ENCODE measurements around the gene CTXND1.

CTXND1 gene

DNA sequence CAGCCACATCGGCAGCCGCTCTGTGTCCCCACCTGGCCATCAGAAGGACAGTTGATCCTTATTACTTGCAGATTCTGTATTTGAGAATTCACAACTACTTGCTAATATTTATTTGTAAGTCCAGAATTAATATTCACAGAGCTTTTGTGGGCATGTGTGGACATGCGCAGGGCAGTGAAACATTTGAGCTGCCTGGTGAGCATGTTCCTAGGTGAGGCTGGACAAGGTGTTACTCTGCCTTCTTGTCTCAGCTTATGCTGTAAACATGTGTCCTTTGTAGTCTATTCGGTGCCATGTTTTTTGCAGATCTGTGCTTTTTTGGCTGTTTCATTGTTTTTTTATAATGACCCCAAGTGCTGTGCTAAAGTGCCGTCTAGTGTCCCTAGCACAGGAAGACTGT lies 83.6 kb downstream of the CTXND1 start:
- no peak for ATAC-seq
- TF ChIP-seq, protein P1, sequence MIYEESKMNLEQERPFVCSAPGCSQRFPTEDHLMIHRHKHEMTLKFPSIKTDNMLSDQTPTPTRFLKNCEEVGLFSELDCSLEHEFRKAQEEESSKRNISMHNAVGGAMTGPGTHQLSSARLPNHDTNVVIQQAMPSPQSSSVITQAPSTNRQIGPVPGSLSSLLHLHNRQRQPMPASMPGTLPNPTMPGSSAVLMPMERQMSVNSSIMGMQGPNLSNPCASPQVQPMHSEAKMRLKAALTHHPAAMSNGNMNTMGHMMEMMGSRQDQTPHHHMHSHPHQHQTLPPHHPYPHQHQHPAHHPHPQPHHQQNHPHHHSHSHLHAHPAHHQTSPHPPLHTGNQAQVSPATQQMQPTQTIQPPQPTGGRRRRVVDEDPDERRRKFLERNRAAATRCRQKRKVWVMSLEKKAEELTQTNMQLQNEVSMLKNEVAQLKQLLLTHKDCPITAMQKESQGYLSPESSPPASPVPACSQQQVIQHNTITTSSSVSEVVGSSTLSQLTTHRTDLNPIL (CRISPR knock-in tag; IDR thresholded peaks at IDR 0.05; ENCODE audit: low read depth), result no peak
- TF ChIP-seq TCF4 (CRISPR knock-in tag; IDR thresholded peaks at IDR 0.05; ENCODE audit: borderline replicate concordance) (no peak), ZNF70 (CRISPR knock-in tag; IDR thresholded peaks at IDR 0.05) (no peak), RARB (CRISPR knock-in tag; IDR thresholded peaks at IDR 0.05) (no peak), BACH2 (CRISPR knock-in tag; IDR thresholded peaks at IDR 0.05; ENCODE audit: borderline replicate concordance) (no peak), OSR1 (CRISPR knock-in tag; IDR thresholded peaks at IDR 0.05) (no peak), ZNF565 (CRISPR knock-in tag; conservative IDR thresholded peaks at IDR 0.05; ENCODE audit: low read depth) (no peak), ARNTL (CRISPR knock-in tag; IDR thresholded peaks at IDR 0.05; ENCODE audit: borderline replicate concordance, low read depth) (no peak), ISL1 (CRISPR knock-in tag; IDR thresholded peaks at IDR 0.05) (no peak), ZFP30 (CRISPR knock-in tag; IDR thresholded peaks at IDR 0.05) (no peak), TOX (CRISPR knock-in tag; IDR thresholded peaks at IDR 0.05; ENCODE audit: borderline replicate concordance) (no peak), ZNF8 (CRISPR knock-in tag; IDR thresholded peaks at IDR 0.05) (no peak), SNAI2 (CRISPR knock-in tag; IDR thresholded peaks at IDR 0.05) (no peak), GLIS3 (CRISPR knock-in tag; IDR thresholded peaks at IDR 0.05) (no peak), PPARA (CRISPR knock-in tag; IDR thresholded peaks at IDR 0.05; ENCODE audit: borderline replicate concordance) (no peak), ESRRG (CRISPR knock-in tag; IDR thresholded peaks at IDR 0.05) (no peak), ZC3H10 (CRISPR knock-in tag; IDR thresholded peaks at IDR 0.05) (no peak), ZFP3 (CRISPR knock-in tag; IDR thresholded peaks at IDR 0.05) (no peak)
- TF ChIP-seq, protein P2, sequence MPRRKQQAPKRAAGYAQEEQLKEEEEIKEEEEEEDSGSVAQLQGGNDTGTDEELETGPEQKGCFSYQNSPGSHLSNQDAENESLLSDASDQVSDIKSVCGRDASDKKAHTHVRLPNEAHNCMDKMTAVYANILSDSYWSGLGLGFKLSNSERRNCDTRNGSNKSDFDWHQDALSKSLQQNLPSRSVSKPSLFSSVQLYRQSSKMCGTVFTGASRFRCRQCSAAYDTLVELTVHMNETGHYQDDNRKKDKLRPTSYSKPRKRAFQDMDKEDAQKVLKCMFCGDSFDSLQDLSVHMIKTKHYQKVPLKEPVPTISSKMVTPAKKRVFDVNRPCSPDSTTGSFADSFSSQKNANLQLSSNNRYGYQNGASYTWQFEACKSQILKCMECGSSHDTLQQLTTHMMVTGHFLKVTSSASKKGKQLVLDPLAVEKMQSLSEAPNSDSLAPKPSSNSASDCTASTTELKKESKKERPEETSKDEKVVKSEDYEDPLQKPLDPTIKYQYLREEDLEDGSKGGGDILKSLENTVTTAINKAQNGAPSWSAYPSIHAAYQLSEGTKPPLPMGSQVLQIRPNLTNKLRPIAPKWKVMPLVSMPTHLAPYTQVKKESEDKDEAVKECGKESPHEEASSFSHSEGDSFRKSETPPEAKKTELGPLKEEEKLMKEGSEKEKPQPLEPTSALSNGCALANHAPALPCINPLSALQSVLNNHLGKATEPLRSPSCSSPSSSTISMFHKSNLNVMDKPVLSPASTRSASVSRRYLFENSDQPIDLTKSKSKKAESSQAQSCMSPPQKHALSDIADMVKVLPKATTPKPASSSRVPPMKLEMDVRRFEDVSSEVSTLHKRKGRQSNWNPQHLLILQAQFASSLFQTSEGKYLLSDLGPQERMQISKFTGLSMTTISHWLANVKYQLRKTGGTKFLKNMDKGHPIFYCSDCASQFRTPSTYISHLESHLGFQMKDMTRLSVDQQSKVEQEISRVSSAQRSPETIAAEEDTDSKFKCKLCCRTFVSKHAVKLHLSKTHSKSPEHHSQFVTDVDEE (CRISPR knock-in tag; IDR thresholded peaks at IDR 0.05), result no peak
- TF ChIP-seq, protein P3, sequence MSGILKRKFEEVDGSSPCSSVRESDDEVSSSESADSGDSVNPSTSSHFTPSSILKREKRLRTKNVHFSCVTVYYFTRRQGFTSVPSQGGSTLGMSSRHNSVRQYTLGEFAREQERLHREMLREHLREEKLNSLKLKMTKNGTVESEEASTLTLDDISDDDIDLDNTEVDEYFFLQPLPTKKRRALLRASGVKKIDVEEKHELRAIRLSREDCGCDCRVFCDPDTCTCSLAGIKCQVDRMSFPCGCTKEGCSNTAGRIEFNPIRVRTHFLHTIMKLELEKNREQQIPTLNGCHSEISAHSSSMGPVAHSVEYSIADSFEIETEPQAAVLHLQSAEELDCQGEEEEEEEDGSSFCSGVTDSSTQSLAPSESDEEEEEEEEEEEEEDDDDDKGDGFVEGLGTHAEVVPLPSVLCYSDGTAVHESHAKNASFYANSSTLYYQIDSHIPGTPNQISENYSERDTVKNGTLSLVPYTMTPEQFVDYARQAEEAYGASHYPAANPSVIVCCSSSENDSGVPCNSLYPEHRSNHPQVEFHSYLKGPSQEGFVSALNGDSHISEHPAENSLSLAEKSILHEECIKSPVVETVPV (CRISPR knock-in tag; IDR thresholded peaks at IDR 0.05), result no peak

DNA sequence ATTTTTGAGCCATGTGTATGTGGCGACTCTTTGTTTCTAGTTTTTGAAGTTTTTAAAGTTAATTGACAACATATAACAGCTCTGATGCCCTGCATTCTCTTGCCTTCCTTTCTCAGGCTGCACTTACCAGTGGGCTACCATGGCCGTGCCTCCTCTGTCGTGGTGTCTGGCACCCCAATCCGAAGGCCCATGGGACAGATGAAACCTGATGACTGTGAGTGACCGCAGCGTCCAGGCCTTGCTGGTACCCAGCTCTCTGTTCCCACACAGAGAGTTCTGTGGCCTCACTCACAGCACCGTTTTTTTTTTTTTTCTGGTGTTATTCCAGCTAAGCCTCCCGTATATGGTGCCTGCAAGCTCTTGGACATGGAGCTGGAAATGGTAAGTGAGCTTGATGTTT lies 84.1 kb downstream of the CTXND1 start:
- no peak for ATAC-seq
- no peak for TF ChIP-seq PPARA (CRISPR knock-in tag; IDR thresholded peaks at IDR 0.05; ENCODE audit: borderline replicate concordance)
- no peak for TF ChIP-seq TCF4 (CRISPR knock-in tag; IDR thresholded peaks at IDR 0.05; ENCODE audit: borderline replicate concordance)
- no peak for TF ChIP-seq SNAI2 (CRISPR knock-in tag; IDR thresholded peaks at IDR 0.05)
- no peak for TF ChIP-seq ZFP30 (CRISPR knock-in tag; IDR thresholded peaks at IDR 0.05)
- TF ChIP-seq ZNF70 (CRISPR knock-in tag; IDR thresholded peaks at IDR 0.05), result no peak
- no peak for TF ChIP-seq BACH2 (CRISPR knock-in tag; IDR thresholded peaks at IDR 0.05; ENCODE audit: borderline replicate concordance)
- TF ChIP-seq ZC3H10 (CRISPR knock-in tag; IDR thresholded peaks at IDR 0.05), result no peak
- no peak for TF ChIP-seq ISL1 (CRISPR knock-in tag; IDR thresholded peaks at IDR 0.05)
- no peak for TF ChIP-seq ZNF565 (CRISPR knock-in tag; conservative IDR thresholded peaks at IDR 0.05; ENCODE audit: low read depth)

DNA sequence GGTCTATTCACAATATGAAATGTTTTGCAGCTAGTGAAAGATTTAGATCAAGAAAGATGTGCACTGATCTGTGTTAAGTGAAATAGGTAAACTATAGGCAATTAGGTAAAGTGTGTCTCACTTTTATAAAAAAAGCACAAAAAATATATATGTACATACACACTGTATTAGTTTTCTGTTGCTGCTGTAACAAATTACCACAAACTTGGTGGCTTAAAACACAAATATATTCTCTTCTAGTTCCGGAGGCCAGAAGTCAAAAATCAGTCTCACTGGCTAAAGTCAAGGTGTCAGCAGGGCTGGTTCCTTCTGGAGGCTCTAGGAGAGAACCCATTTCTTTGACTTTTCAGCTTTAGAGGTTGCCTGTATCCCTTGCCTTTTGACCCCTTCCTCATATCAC lies 88.1 kb downstream of the CTXND1 start:
- ATAC-seq, result no peak
- TF ChIP-seq, protein P2 (CRISPR knock-in tag; IDR thresholded peaks at IDR 0.05), result no peak
- no peak for TF ChIP-seq ZFP30 (CRISPR knock-in tag; IDR thresholded peaks at IDR 0.05)

DNA sequence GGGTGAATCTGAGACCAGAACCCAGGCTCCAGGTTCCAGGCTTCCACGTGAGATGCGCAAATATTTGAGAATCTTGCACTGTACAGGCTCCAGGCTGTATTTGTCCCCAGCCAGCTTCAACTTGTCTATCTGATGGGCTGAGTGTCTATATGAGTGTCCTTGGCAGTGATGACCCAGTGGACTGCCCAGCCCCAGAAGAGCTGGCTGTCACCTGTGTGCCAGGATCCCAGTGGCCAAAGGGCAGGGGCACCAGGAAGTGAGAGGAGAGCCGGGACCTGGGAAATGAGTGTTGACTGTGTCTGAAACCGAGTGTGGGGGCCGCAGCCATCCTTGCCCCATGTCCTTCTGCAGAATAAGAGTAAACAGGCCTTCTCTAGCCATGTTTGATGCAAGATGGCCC lies 88.8 kb downstream of the CTXND1 start:
- TF ChIP-seq CSDC2 (CRISPR knock-in tag; IDR thresholded peaks at IDR 0.05) (no peak), PPARA (CRISPR knock-in tag; IDR thresholded peaks at IDR 0.05; ENCODE audit: borderline replicate concordance) (no peak), TCF4 (CRISPR knock-in tag; IDR thresholded peaks at IDR 0.05; ENCODE audit: borderline replicate concordance) (no peak), ESRRG (CRISPR knock-in tag; IDR thresholded peaks at IDR 0.05) (no peak), ISL1 (CRISPR knock-in tag; IDR thresholded peaks at IDR 0.05) (no peak), GLIS3 (CRISPR knock-in tag; IDR thresholded peaks at IDR 0.05) (no peak)
- TF ChIP-seq, protein P4, sequence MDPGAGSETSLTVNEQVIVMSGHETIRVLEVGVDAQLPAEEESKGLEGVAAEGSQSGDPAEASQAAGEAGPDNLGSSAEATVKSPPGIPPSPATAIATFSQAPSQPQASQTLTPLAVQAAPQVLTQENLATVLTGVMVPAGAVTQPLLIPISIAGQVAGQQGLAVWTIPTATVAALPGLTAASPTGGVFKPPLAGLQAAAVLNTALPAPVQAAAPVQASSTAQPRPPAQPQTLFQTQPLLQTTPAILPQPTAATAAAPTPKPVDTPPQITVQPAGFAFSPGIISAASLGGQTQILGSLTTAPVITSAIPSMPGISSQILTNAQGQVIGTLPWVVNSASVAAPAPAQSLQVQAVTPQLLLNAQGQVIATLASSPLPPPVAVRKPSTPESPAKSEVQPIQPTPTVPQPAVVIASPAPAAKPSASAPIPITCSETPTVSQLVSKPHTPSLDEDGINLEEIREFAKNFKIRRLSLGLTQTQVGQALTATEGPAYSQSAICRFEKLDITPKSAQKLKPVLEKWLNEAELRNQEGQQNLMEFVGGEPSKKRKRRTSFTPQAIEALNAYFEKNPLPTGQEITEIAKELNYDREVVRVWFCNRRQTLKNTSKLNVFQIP (CRISPR knock-in tag; IDR thresholded peaks at IDR 0.05; ENCODE audit: borderline replicate concordance, low read depth), result no peak
- no peak for ATAC-seq

Measured in SK-N-SH treated with all-trans-retinoic acid at 6 μM for 48 hours (cell line).